Measurements from ENCODE around the gene B4GALT6. TPM values are rescaled to one million over a fixed set of nuclear protein-coding genes. Genes with fewer than 3 reads are reported as not detected.

The B4GALT6 gene
- total and polyA plus RNA-seq, 10 of the 15 experiments (the other 5 are each of a cell fraction or from before 2014, with no cell fraction given), result 11.9 to 47.4 (median 18.0) TPM

GRCh38 chr18:31648966-31649429 is 35.4 kb downstream of the B4GALT6 start (continued):
- TF ChIP-seq USF2 (IDR thresholded peaks at IDR 0.05; ENCODE audit: borderline replicate concordance, low read depth, low read length) (no peak), HCFC1 (IDR thresholded peaks at IDR 0.05; ENCODE audit: low read length) (no peak), TBL1XR1 (IDR thresholded peaks at IDR 0.05; ENCODE audit: low read depth, low read length) (no peak), SREBF2 (IDR thresholded peaks at IDR 0.05; ENCODE audit: low read length) (no peak), ASH2L (IDR thresholded peaks at IDR 0.05; ENCODE audit: borderline replicate concordance, low read depth) (no peak), MTA2 (IDR thresholded peaks at IDR 0.05; ENCODE audit: low read depth) (peak; percentile 71), MYB (IDR thresholded peaks at IDR 0.05; ENCODE audit: borderline replicate concordance, low read depth, low read length) (no peak), PRDM15 (CRISPR knock-in tag; IDR thresholded peaks at IDR 0.05) (no peak), BHLHE40 (IDR thresholded peaks at IDR 0.05; ENCODE audit: borderline replicate concordance in 1 of 2, low read depth in 2 of 2, low read length in 1 of 2) (peak; percentile 38 to 43; a peak in 1 of 4 replicates), RAD51 (IDR thresholded peaks at IDR 0.05) (no peak), ATF3 (IDR thresholded peaks at IDR 0.05; ENCODE audit: borderline replicate concordance, extremely low read depth, low read depth, low read length) (no peak), MEF2B (IDR thresholded peaks at IDR 0.05; ENCODE audit: partially characterized antibody, poor library complexity, severe bottlenecking) (peak; percentile 68), SRF (IDR thresholded peaks at IDR 0.05; ENCODE audit: low read depth in 2 of 2, low read length in 2 of 2) (no peak), E4F1 (IDR thresholded peaks at IDR 0.05; ENCODE audit: borderline replicate concordance, partially characterized antibody) (no peak), EED (IDR thresholded peaks at IDR 0.05; ENCODE audit: low read depth) (peak; percentile 85), SUPT20H (IDR thresholded peaks at IDR 0.05; ENCODE audit: borderline replicate concordance, control insufficient read depth, low read depth, low read length) (no peak), GATAD2B (conservative IDR thresholded peaks at IDR 0.05; ENCODE audit: low read depth) (0 out of 2 replicates have a peak, but pooled peaks have one; percentile 40), ZNF274 (IDR thresholded peaks at IDR 0.05; ENCODE audit: insufficient read depth, insufficient read length) (no peak), NR2C1 (IDR thresholded peaks at IDR 0.05) (no peak), CEBPZ (IDR thresholded peaks at IDR 0.05; ENCODE audit: low read depth, low read length) (no peak)
